CD4-positive, alpha-beta T cell treated with Interleukin-10 for 1 hour (primary cell): ENCODE data around the gene WASHC3.
"Not testable (repeated sequence)": the region's sequence is repeated elsewhere in the genome, so short reads cannot be mapped to it uniquely, and the experiment has no call there.

Source experiments
- DNase-seq: peaks from one replicate; pipeline ENCODE4 v3.0.0-alpha.2; 2020

The WASHC3 gene

GRCh38 chr12:102061560-102062418 lies at the start of gene WASHC3:
TSS of gene WASHC3 (minus strand) at chr12:102061991. CDS start at chr12:102061962, 29 bp downstream.
- DNase-seq, result peak; percentile 96

GRCh38 chr12:102110782-102111181 lies 49.0 kb upstream of the WASHC3 start:
- DNase-seq, result no peak

- no peak for DNase-seq
Observed at GRCh38 chr12:102107970-102108369, 46.2 kb upstream of the WASHC3 start.

GRCh38 chr12:102106905-102107304 lies 45.1 kb upstream of the WASHC3 start:
- DNase-seq, result no peak

GRCh38 chr12:102096855-102097254 lies 35.1 kb upstream of the WASHC3 start:
- no peak for DNase-seq

GRCh38 chr12:102095677-102096263 lies 34.0 kb upstream of the WASHC3 start:
- DNase-seq, result peak; percentile 2

- DNase-seq, result no peak
Observed at GRCh38 chr12:102093319-102093718, 31.5 kb upstream of the WASHC3 start.

GRCh38 chr12:102089228-102089835 lies 27.5 kb upstream of the WASHC3 start:
- not testable (repeated sequence) for DNase-seq

GRCh38 chr12:102080842-102081241 lies 19.1 kb upstream of the WASHC3 start:
- no peak for DNase-seq

- not testable (repeated sequence) for DNase-seq
Observed at GRCh38 chr12:102072092-102072491, 10.3 kb upstream of the WASHC3 start.

GRCh38 chr12:102069707-102070106 lies 7.9 kb upstream of the WASHC3 start:
- DNase-seq, result no peak

GRCh38 chr12:102067574-102068258 lies 5.9 kb upstream of the WASHC3 start:
- DNase-seq, result no peak

- DNase-seq, result no peak
Observed at GRCh38 chr12:102064476-102064875, 2.7 kb upstream of the WASHC3 start.

- DNase-seq, result peak; percentile 10
Observed at GRCh38 chr12:102063069-102063468, 1.3 kb upstream of the WASHC3 start.

GRCh38 chr12:102062419-102062806 lies 622 bp upstream of the WASHC3 start:
- no peak for DNase-seq

GRCh38 chr12:102061096-102061559 lies 663 bp downstream of the WASHC3 start:
- peak; percentile 66 for DNase-seq

GRCh38 chr12:102059343-102059742 lies 2.4 kb downstream of the WASHC3 start:
- peak; percentile 60 for DNase-seq

- DNase-seq, result no peak
Observed at GRCh38 chr12:102054345-102054744, 7.4 kb downstream of the WASHC3 start.

- no peak for DNase-seq
Observed at GRCh38 chr12:102053062-102053349, 8.8 kb downstream of the WASHC3 start.

- DNase-seq, result no peak
Observed at GRCh38 chr12:102052192-102053061, 9.4 kb downstream of the WASHC3 start.

GRCh38 chr12:102051431-102051965 lies 10.3 kb downstream of the WASHC3 start:
- no peak for DNase-seq
